ENCODE data around the gene ARHGAP1.

- TF ChIP-seq, protein P1, sequence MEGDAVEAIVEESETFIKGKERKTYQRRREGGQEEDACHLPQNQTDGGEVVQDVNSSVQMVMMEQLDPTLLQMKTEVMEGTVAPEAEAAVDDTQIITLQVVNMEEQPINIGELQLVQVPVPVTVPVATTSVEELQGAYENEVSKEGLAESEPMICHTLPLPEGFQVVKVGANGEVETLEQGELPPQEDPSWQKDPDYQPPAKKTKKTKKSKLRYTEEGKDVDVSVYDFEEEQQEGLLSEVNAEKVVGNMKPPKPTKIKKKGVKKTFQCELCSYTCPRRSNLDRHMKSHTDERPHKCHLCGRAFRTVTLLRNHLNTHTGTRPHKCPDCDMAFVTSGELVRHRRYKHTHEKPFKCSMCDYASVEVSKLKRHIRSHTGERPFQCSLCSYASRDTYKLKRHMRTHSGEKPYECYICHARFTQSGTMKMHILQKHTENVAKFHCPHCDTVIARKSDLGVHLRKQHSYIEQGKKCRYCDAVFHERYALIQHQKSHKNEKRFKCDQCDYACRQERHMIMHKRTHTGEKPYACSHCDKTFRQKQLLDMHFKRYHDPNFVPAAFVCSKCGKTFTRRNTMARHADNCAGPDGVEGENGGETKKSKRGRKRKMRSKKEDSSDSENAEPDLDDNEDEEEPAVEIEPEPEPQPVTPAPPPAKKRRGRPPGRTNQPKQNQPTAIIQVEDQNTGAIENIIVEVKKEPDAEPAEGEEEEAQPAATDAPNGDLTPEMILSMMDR (IDR thresholded peaks at IDR 0.05), result no peak
- no peak for TF ChIP-seq POLR2AphosphoS5 (IDR thresholded peaks at IDR 0.05; ENCODE audit: insufficient read depth in 1 of 2, low read depth in 1 of 2)
These were observed 60.2 kb downstream of the ARHGAP1 start for GRCh38 chr11:46640036-46640788.

Data from vagina (tissue), 2 donors.